ENCODE measurements around the gene OTULIN. TPM values are rescaled to one million over a fixed set of nuclear protein-coding genes. Genes with fewer than 3 reads are reported as not detected.

Gene OTULIN
- total and polyA plus RNA-seq, 2 of the 8 experiments (the other 6 are each of a cell fraction or from before 2014, with no cell fraction given): 5.2 to 34.8 TPM

GRCh38 chr5:14687023-14687665 is 22.6 kb downstream of the OTULIN start:
- H2BK15ac ChIP-seq (ENCODE audit: low read length): no peak overlapping the region
- 72% methylated on average over 4 of the region's 4 CpGs; no CpG with 5 or more reads in 1 of the 2 experiments for WGBS, 2 experiments (ENCODE audit: extremely low coverage in 1 of 2, insufficient coverage in 1 of 2, insufficient read length in 1 of 2, insufficient replicate concordance in 2 of 2, low coverage in 1 of 2, low lambda C conversion rate in 2 of 2, missing lambda C conversion rate in 1 of 2)
- no peaks in the 10 kb centered on the region for H3K4me1 ChIP-seq (replicated peaks in 1 of 4; ENCODE audit: control insufficient read depth in 3 of 4, insufficient read depth in 4 of 4, low read length in 3 of 4)
- no peak for FAIRE-seq
- no peak overlapping the region for H3K4ac ChIP-seq (replicated peaks; ENCODE audit: insufficient read length, low read depth, low read length)
- H3K4me3 ChIP-seq (ENCODE audit: extremely low read depth in 1 of 4, insufficient read depth in 2 of 4, low read depth in 3 of 4, low read length in 4 of 4): no peak overlapping the region
- H4K20me1 ChIP-seq (replicated peaks in 1 of 2; ENCODE audit: control insufficient read depth in 1 of 2, insufficient read depth in 2 of 2, low read length in 2 of 2): peaks cover 2 to 4% of the 10 kb centered on the region in 2 experiments
- no peaks in the 10 kb centered on the region for H3K79me1 ChIP-seq (ENCODE audit: low read depth, low read length)
- H3K14ac ChIP-seq (ENCODE audit: insufficient read length): no peak overlapping the region
- CTCF ChIA-PET (ENCODE audit: partially characterized antibody): interaction anchor here (0.6 to 4.2 kb wide), 11 partner anchors 8 to 328 kb away, joined by 3 to 54 read pairs (median 3); no protein-coding TSS in a partner anchor
- H3K56ac ChIP-seq (replicated peaks; ENCODE audit: insufficient read length, low read depth, low read length): no peak overlapping the region
- H3K18ac ChIP-seq (ENCODE audit: extremely low read depth, low read length): no peak overlapping the region
- no peak overlapping the region for H4K91ac ChIP-seq (replicated peaks; ENCODE audit: insufficient read length, low read length)
- no peak overlapping the region for H3K27ac ChIP-seq (ENCODE audit: low read depth, low read length)
- no peak for DNase-seq (ENCODE audit: low read depth in 1 of 2, low spot score in 2 of 2)
- TF ChIP-seq CHD2 (IDR thresholded peaks at IDR 0.05; ENCODE audit: low read length) (no peak), BRCA1 (IDR thresholded peaks at IDR 0.05; ENCODE audit: low read depth, low read length) (no peak), KDM4A (IDR thresholded peaks at IDR 0.05; ENCODE audit: low read depth, low read length, severe bottlenecking) (no peak), RAD21 (IDR thresholded peaks at IDR 0.05 in 1 of 2, conservative IDR thresholded peaks at IDR 0.05 in 1 of 2; ENCODE audit: low read depth in 2 of 2, low read length in 2 of 2) (no peak), TAF7 (optimal IDR thresholded peaks at IDR 0.05; ENCODE audit: borderline replicate concordance, low read depth, low read length) (no peak), EZH2 (IDR thresholded peaks at IDR 0.05; ENCODE audit: low read depth, low read length, severe bottlenecking) (no peak), CHD1 (IDR thresholded peaks at IDR 0.05; ENCODE audit: low read depth, low read length) (no peak), RNF2 (IDR thresholded peaks at IDR 0.05; ENCODE audit: borderline replicate concordance, low read depth, low read length, missing control alignments, poor library complexity, severe bottlenecking) (no peak)
- TF ChIP-seq, protein P1, sequence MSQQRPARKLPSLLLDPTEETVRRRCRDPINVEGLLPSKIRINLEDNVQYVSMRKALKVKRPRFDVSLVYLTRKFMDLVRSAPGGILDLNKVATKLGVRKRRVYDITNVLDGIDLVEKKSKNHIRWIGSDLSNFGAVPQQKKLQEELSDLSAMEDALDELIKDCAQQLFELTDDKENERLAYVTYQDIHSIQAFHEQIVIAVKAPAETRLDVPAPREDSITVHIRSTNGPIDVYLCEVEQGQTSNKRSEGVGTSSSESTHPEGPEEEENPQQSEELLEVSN (IDR thresholded peaks at IDR 0.05): no peak
- no peak overlapping the region for H4K8ac ChIP-seq (ENCODE audit: extremely low read depth, insufficient read depth, low read length)
- H3K79me2 ChIP-seq (ENCODE audit: control insufficient read depth in 1 of 2, insufficient read depth in 2 of 2, low read length in 2 of 2): no peaks in the 10 kb centered on the region
- no peak overlapping the region for H2BK120ac ChIP-seq (replicated peaks; ENCODE audit: low read depth, low read length)
- no peaks in the 10 kb centered on the region for H3K27me3 ChIP-seq (replicated peaks in 1 of 4; ENCODE audit: control insufficient read depth in 3 of 4, extremely low read depth in 1 of 4, insufficient read depth in 3 of 4, low read length in 3 of 4)
- H3K9ac ChIP-seq (replicated peaks in 1 of 4; ENCODE audit: extremely low read depth in 1 of 4, low read depth in 3 of 4, low read length in 3 of 4): no peak overlapping the region
- no peak overlapping the region for H2BK12ac ChIP-seq (ENCODE audit: low read depth, low read length)
- no peaks in the 10 kb centered on the region for H3K23me2 ChIP-seq (ENCODE audit: low read depth, low read length)
- H2BK20ac ChIP-seq (ENCODE audit: low read length): no peak overlapping the region
- H2AFZ ChIP-seq (ENCODE audit: low read length): no peak overlapping the region
- no peak overlapping the region for H2AK5ac ChIP-seq (ENCODE audit: low read depth, low read length)
- H3K36me3 ChIP-seq (ENCODE audit: control insufficient read depth in 2 of 4, insufficient read depth in 4 of 4, low read length in 3 of 4): peaks cover 2 to 38% (median 15%) of the 10 kb centered on the region in 4 experiments; a peak in 6 of 8 replicates
- no peaks in the 10 kb centered on the region for H3K9me3 ChIP-seq (ENCODE audit: insufficient read depth in 2 of 2, low read depth in 1 of 2, low read length in 1 of 2)
- no peak overlapping the region for H3K4me2 ChIP-seq (ENCODE audit: insufficient read depth in 1 of 2, low read depth in 2 of 2, low read length in 2 of 2)
- POLR2A ChIA-PET (ENCODE audit: partially characterized antibody): interaction anchor here (0.6 kb wide), 1 partner anchor 22 kb away, joined by 3 read pairs; no protein-coding TSS in a partner anchor
- H2BK5ac ChIP-seq (ENCODE audit: low read depth, low read length): no peak overlapping the region
- no peak overlapping the region for H4K5ac ChIP-seq (ENCODE audit: insufficient read length, low read depth, low read length)
- H3K23ac ChIP-seq (ENCODE audit: insufficient read length): no peak overlapping the region
